CD4-positive, alpha-beta T cell treated with Interleukin-6 at 100 ng/mL for 8 hours (primary cell): ENCODE data around the gene PIAS1.

Experiments used
- DNase-seq: peaks from one replicate; pipeline ENCODE4 v3.0.0-alpha.2; 2020; ENCODE audit warnings: mixed read lengths, low spot score

The PIAS1 gene

DNA sequence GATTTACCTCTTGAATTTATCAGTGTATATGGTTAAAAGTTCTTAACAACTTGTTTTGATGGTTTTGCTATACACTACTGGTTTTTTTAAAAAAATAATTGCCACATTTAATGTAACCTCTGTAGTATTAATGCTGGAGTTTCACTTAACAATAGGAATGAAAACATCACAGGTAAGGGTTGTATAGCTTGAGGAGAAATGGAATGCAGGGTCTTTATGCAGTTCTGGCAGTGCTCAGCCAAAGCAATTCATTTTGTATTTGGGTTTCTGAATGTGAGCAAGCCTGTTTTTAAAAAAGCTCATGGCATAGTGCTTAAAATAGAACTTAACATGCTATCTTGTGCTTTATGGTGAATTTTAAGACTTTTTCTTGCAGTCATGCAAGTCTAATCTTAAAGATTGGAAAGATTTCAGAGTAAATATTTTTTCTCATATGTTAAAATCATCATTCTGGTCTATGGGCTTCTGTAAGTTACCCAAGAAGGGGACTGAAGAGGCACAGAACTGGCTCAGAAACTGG, 8.9 kb downstream of the PIAS1 start:
- no peak for DNase-seq

DNA sequence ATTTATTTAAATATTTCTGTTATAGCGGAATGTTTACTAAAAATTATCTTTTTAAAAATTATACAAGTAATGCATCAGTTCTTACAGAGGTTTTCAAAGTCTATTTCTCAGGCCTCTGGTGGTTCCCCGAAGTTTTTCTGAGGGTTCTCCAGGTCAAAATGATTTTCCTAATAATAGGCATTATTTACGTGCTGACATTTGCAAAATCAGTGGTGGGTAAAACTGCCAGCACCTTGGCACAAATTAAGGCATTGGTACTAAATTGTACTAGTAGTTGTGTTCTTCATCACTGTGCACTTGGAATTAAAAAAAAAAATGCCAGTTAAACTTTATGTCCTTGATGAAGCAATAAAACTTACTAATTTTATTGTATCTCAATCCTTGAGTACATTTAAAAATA, 9.5 kb downstream of the PIAS1 start:
- DNase-seq: no peak

DNA sequence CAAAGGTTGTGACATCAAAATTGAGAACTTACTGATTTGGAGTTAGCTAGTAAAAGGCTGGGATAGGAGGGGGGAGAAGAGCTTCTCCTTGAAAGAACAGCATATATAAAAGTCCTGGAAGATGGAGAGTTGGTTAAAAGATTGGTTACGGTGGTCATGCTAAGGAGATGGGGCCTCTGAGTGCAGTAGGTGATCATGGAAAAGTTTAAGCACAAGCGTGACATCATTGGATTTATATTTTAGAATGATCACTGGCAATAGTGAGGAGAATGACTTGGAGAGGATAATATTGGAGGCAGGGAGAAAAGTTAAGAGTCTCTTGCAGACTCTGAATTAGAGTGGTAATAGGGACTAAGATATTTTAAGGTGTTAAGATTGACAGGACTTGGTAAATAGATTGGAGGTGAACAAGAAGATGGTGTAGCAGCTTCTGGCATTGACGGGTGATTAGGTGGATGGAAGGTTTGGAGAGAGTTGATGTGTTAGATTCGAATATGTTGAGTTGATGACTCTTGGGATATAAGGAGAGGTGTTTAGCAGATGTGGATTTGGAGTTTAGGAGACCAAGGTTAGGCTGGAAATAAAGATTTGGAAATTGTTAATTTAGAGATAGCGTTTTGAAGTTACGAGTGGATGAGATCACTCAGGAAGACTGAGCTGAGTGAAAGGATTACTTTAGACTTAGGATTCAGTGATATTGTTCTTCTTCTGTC, 19.6 kb downstream of the PIAS1 start:
- DNase-seq: no peak

DNA sequence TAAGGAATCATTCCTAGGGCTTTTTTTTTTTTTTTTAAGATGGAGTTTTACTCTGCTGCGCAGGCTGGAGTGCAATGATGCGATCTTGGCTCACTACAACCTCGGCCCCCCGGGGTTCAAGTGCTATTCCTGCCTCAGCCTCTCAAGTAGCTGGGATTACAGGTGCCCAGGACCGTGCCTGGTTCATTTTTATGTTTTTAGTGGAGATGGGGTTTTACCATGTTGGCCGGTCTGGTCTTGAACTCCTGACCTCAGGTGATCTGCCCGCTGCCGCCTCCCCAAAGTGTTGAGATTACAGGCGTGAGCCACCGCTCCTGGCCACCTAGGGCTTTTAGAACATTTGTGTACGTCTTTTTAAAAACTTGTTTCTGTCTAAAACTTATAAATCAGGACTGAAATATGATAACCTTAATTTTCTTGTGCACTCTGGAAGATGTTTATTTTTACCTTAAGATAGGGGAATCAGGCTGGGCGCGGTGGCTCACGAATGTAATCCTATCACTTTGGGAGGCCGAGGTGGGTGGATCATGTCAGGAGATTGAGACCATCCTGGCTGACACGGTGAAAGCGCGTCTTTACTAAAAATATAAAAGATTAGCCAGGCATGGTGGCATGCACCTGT, 21.8 kb downstream of the PIAS1 start:
- DNase-seq: no peak

GRCh38 chr15:68078365-68078764, 24.2 kb downstream of the PIAS1 start:
- DNase-seq: no peak

DNA sequence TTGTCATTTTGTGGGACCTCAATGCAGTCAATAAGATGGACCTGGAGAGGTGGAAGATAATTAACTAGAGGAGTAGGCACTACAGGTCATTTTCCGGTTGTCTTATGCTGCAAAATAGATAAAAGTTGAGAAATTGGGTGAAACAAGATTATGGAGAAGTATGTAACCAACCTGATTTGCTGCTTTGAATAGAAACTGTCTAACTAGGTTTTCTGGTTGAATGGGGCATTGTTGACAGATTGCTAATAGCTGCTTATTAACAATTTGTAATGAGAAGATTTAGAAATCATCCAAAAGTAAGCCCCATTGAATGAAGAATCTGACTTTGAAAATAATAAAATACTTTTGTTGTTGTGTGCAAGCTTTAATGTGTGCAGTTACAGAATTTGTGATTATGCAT, 26.2 kb downstream of the PIAS1 start:
- no peak for DNase-seq

- DNase-seq: no peak
Observed at GRCh38 chr15:68080783-68081182, 26.7 kb downstream of the PIAS1 start.

DNA sequence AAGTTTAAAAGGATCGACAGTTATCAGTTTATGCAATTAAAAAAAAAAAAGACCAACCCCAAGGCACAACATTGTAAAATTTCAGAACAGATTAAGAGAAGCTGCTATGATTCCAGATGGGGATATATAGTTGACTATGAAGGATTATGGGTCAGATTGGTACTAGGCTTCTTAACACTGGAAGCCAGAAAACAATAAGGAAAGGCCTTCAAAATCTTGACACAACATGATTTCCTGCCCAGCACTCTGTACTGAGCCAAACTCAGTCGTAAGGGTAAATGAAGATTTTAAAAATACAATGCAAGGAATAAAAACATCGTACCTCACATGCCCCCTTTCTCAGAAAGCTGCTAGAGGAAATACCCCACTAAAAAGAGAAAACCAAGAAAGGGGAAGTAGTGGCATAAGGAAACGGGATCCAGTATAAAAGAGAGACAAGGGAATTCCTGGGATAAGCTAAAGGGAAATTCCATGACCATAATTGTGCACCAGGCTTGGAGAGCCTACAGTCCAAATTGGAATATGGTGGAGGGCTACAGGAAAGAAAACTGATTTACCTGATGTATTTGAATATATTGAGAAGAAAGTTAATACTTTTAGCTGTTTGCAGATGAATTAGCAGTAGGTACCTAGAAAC, 27.9 kb downstream of the PIAS1 start:
- no peak for DNase-seq

GRCh38 chr15:68082735-68083134, 28.6 kb downstream of the PIAS1 start:
- no peak for DNase-seq

- DNase-seq: no peak
Observed at GRCh38 chr15:68083463-68083862, 29.3 kb downstream of the PIAS1 start.

DNA sequence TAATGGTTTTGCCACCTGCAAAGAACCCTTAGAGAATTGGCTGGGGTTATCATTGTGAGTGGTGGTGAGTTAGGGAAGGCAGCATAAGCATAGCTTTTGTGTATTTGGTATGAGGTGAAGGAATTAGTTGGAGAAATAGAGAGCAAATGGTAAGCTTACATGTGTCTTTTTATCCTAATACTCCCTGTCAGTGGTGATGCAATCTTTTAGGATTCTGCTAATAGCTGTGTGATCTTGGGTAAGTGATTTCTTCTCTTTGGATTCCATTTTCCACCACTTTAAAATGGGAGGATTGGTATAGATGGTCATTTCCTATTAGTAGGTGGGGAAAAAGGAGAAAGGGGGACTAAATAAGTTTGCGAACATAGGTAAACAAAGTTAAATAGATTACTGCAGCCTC, 30.9 kb downstream of the PIAS1 start:
- no peak for DNase-seq

DNA sequence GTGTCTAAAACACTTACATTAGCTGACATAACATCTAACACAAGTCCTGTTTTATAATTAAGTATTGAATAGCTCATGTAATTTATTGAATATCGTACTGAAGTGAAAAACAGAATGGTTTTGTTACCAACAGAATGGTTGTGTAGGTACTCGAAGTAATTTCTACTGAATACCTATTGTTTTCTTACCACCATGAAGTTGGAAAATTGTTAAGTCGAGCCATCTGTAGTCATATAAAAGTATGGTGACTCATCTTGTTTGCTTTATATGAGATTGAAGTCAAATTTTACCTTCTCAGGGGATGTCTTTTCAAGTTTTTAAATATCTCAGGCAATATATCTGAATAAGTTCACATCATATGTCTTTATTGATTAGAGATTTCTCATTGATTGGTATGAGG, 37.6 kb downstream of the PIAS1 start:
- DNase-seq: no peak

DNA sequence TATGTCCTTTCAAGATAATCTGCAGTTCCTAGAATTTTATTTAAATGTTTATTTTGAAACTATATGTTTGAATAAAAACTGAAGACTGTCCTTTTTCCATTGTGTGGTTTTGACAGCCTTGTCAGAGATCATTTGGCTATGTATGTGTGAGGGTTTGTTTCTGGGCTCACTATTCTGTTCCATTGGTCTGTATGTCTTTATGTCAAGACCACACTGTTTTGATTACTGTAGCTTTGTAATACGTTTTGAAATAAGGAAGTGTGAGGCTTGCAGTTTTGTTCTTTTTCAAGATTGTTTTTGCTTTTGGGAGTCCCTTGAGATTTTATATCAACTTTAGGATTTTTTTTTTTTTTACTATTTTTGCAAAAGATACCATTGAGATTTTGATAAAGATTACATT, 42.0 kb downstream of the PIAS1 start:
- DNase-seq: no peak

- DNase-seq: no peak
Observed at GRCh38 chr15:68097029-68097428, 42.9 kb downstream of the PIAS1 start.

DNA sequence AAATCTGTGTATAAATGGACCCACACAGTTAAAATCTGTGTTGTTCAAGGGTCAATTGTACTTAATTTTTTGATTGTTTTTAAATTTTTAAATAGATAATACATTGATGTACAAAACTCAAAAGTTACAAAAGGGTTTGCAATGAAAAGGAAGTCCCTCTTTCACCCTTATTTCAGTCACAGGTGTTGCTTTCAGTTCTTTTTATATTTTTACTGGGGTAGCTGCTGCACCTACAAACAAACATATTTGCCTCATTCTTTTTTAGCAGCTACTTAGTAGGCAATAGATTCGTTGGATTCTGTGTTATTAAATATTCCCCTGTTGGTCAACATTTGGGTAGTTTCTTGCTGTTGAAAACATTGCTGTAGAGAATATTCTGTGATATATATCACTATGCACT, 44.4 kb downstream of the PIAS1 start:
- DNase-seq: no peak

DNA sequence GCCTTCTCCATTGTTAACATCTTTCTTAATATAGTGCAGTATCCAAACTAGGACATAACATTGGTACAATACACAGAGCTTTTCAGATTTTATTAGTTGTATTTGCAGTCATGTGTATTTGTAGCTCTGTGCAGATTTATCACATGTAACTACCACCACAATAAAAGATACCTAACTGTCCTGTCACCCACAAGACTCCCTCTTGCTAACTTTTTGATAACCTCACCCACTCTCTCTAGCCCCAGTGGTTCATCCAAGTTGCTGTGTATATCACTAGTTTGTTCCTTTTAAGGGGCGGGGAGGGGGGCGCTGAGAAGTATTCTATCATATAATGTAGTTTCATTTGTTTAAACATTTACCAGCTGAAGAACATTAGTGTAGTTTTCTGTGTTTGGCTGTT, 46.1 kb downstream of the PIAS1 start:
- no peak for DNase-seq

DNA sequence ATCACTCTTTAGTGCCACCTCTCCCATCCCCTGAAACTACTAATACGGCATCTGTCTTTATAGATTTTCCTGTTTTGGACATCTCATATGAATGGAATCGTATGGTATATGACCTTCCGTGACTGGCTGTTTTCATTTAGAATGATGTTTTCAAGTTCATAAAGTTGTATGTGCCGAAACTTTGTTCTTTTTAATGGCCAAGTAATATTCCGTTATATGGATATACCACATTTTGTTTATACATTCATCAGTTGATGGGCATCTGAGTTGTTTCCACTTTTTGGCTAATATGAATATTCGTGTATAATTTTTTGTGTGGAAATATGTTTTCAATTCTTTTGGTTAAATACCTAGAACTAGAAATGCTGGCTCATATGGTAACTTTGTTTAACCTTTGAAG, 49.5 kb downstream of the PIAS1 start:
- no peak for DNase-seq

- no peak for DNase-seq
Observed at GRCh38 chr15:68106656-68107055, 52.5 kb downstream of the PIAS1 start.

DNA sequence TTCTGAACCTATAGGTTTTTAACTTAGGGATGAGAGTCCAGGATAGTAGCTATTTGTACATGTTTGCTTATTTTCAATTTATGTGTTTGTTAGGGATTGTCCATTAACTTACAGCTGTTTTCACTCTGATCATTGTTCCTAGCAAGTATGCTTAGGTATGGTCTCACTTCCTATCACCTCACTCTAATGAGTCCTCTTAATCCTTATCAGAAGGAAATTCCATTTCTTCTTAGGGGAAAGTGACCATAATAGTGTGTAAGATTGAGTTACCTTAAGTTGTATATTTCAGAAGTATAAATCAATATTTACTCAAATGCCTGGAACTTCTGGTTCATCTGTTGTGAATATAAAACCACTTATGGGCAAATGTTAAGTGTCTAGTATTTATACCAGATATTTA, 53.0 kb downstream of the PIAS1 start:
- no peak for DNase-seq

GRCh38 chr15:68112706-68113105, 58.6 kb downstream of the PIAS1 start:
- DNase-seq: no peak

DNA sequence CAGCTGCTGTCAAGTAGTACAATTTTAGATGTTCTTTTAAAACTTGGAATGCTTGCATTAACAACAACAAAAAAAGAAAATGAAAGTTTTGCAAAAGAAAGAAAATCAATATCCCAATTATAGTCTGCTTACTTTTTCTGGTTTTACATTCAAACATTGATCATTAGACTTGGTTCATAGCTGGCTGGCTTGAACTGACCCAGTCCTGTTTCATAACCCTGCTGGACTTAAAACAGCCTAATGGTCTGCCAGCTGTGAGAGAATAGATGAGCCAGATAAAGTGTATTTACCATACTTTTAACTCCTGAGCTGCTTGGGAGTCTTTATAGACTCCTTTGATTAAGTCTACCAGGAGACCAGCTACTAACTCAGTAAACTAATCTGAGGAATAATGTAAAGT, 59.2 kb downstream of the PIAS1 start:
- DNase-seq: no peak

DNA sequence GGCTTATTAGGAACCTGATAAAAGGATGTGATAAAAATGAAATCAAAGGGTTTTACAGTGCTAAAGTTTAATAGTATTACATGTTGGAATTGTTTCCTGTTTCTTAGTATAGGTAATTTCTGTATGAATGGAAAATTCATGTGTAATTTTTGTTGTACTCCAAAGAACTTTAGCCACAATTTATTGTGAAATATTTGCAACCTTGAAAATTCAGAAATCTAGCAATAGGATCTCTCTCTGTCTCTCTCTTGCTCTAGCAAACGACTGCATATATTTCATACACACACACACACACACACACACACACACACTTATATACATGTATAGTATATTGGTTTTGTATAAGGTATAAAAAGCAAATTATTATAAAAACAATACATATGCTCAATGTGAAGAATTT, 59.6 kb downstream of the PIAS1 start:
- no peak for DNase-seq

- DNase-seq: no peak
Observed at GRCh38 chr15:68114356-68114755, 60.2 kb downstream of the PIAS1 start.
